Activated T-helper 1 cell treated with anti-CD3 and anti-CD28 coated beads, Interleukin-12 subunit alpha, Interleukin-12 subunit beta, Interleukin-2, Interleukin-4 antibody, amounts not matched to agents 30 ng/mL and 10 ng/mL and 1 ng/mL, durations not matched to agents 14 hours and 24 hours and 36 hours (primary cell): ENCODE results near the gene NRROS. TPM values are rescaled to one million over a fixed set of nuclear protein-coding genes. Genes with fewer than 3 reads are reported as not detected.

Source experiments
- DNase-seq: peaks from one replicate; pipeline ENCODE4 v3.0.0; 2021; ENCODE audit warnings: low spot score
- H3K27ac Mint-ChIP-seq: one replicate; pipeline ENCODE4 v1.8.0; 2021; ENCODE audit warnings: mild to moderate bottlenecking, mixed read lengths
- H3K27me3 Mint-ChIP-seq: one replicate; pipeline ENCODE4 v1.8.0; 2022; ENCODE audit warnings: mild to moderate bottlenecking, moderate library complexity, mixed read lengths; ENCODE audit not compliant: insufficient read depth
- H3K36me3 Mint-ChIP-seq: one replicate; pipeline ENCODE4 v1.8.0; 2021; ENCODE audit warnings: low read depth, mixed read lengths
- H3K4me1 Mint-ChIP-seq: one replicate; pipeline ENCODE4 v1.8.0; 2021; ENCODE audit warnings: low read depth, mixed read lengths
- H3K4me3 Mint-ChIP-seq: one replicate; pipeline ENCODE4 v1.8.0; 2021; ENCODE audit warnings: mild to moderate bottlenecking, moderate library complexity, mixed read lengths
- H3K9me3 Mint-ChIP-seq: one replicate; pipeline ENCODE4 v1.8.0; 2021; ENCODE audit warnings: mixed read lengths
- intact Hi-C: fragments of 100-400 bp; cut with micrococcal nuclease; formaldehyde crosslinking; loops from one replicate; pipeline ENCODE4 v1.15.1; 2024
- total RNA-seq: library from RNA; stranded (reverse); gene quantifications from 2 replicates; pipeline ENCODE4 v1.2.3, GENCODE V29; 2022

NRROS gene
- total RNA-seq, 1 donor from 2014 or later = 38.8 TPM

DNA sequence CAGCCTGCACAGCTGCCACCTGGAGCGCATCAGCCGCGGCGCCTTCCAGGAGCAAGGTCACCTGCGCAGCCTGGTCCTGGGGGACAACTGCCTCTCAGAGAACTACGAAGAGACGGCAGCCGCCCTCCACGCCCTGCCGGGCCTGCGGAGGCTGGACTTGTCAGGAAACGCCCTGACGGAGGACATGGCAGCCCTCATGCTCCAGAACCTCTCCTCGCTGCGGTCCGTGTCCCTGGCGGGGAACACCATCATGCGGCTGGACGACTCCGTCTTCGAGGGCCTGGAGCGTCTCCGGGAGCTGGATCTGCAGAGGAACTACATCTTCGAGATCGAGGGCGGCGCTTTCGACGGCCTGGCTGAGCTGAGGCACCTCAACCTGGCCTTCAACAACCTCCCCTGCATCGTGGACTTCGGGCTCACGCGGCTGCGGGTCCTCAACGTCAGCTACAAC, 20.4 kb downstream of the NRROS start:
- Mint-ChIP-seq H3K9me3 (no peaks in the 10 kb centered on the region), H3K4me1 (no peaks in the 10 kb centered on the region), H3K36me3 (peaks cover 19% of the 10 kb centered on the region), H3K27ac (no peak overlapping the region), H3K27me3 (no peaks in the 10 kb centered on the region), H3K4me3 (no peak overlapping the region)
- no peak for DNase-seq
- intact Hi-C loops = no loop called here

- Mint-ChIP-seq H3K27ac (no peak overlapping the region), H3K27me3 (no peaks in the 10 kb centered on the region), H3K9me3 (no peaks in the 10 kb centered on the region), H3K4me3 (no peak overlapping the region), H3K4me1 (no peaks in the 10 kb centered on the region), H3K36me3 (peaks cover 15% of the 10 kb centered on the region)
- intact Hi-C loops = no loop called here
- DNase-seq = no peak
Measured at GRCh38 chr3:196660381-196661166, 21.1 kb downstream of the NRROS start.

GRCh38 chr3:196661400-196661799, 21.9 kb downstream of the NRROS start:
- no peaks in the 10 kb centered on the region for H3K9me3 Mint-ChIP-seq
- no peak overlapping the region for H3K4me3 Mint-ChIP-seq
- no peak for DNase-seq
- H3K27me3 Mint-ChIP-seq = no peaks in the 10 kb centered on the region
- no peaks in the 10 kb centered on the region for H3K4me1 Mint-ChIP-seq
- intact Hi-C loops = no loop called here
- H3K36me3 Mint-ChIP-seq = peaks cover 14% of the 10 kb centered on the region
- no peak overlapping the region for H3K27ac Mint-ChIP-seq

- Mint-ChIP-seq H3K9me3 (no peaks in the 10 kb centered on the region), H3K27ac (no peak overlapping the region), H3K36me3 (peaks cover 12% of the 10 kb centered on the region), H3K27me3 (no peaks in the 10 kb centered on the region), H3K4me1 (no peaks in the 10 kb centered on the region), H3K4me3 (no peak overlapping the region)
- DNase-seq = no peak
- intact Hi-C loops = no loop called here
Measured at GRCh38 chr3:196662033-196662432, 22.5 kb downstream of the NRROS start.

DNA sequence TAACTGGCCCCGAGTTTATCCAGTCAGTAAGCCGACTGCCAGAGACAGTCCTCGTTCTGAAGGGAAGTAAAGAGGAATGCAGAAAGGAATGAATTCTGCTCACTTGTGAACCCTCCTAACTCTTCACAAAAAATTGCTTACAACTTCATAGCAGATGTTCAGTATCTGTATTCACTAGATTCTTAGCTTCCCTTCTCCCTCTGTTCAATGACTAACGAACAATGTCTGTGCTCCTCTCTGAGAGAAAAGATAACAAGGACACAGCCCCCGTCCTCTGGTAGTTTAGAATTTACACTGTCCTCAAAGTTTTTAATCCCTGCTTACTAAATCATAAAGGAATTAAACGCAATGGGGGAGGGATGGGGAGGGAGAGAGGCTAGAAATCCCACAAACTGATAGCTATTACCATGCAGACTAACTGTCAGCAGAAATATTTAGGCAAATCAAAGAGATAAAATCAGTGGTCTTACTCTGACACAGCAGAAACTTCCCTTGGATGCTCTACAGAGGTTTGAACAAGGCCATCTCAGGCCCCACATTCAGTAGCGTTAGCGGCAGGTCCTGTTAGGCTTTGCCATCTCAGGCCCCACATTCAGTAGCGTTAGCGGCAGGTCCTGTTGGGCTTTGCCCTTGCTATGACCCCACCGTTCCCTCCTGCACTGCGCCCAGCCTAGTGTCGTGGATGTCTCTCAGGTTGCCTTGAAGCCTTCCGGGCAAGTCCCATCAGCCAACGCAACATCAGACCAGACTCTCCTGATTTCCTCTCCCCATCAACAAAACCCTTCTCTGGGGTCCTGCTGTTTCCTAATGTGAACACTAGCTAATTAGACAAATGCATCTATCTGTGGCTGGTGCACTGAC, 23.4 kb downstream of the NRROS start:
- H3K27me3 Mint-ChIP-seq = no peaks in the 10 kb centered on the region
- no peak overlapping the region for H3K4me3 Mint-ChIP-seq
- intact Hi-C loops = no loop called here

GRCh38 chr3:196666001-196666867, 26.7 kb downstream of the NRROS start:
- peaks cover 12% of the 10 kb centered on the region for H3K4me1 Mint-ChIP-seq
- no peaks in the 10 kb centered on the region for H3K9me3 Mint-ChIP-seq
- no peak overlapping the region for H3K4me3 Mint-ChIP-seq
- intact Hi-C loops = no loop called here
- H3K27me3 Mint-ChIP-seq = peaks cover 3% of the 10 kb centered on the region
- no peak overlapping the region for H3K27ac Mint-ChIP-seq
- DNase-seq = no peak
- H3K36me3 Mint-ChIP-seq = peaks cover 6% of the 10 kb centered on the region

More for the DNA sequence above, 23.4 kb downstream of the NRROS start:
- Mint-ChIP-seq H3K4me1 (no peaks in the 10 kb centered on the region), H3K9me3 (no peaks in the 10 kb centered on the region), H3K27ac (no peak overlapping the region), H3K36me3 (peaks cover 8% of the 10 kb centered on the region)
- no peak for DNase-seq

GRCh38 chr3:196667056-196667825, 27.7 kb downstream of the NRROS start:
- H3K4me1 Mint-ChIP-seq = peaks cover 18% of the 10 kb centered on the region
- intact Hi-C loops = no loop called here
- peaks cover 4% of the 10 kb centered on the region for H3K36me3 Mint-ChIP-seq
- no peak for DNase-seq
- peaks cover 3% of the 10 kb centered on the region for H3K27me3 Mint-ChIP-seq
- H3K9me3 Mint-ChIP-seq = no peaks in the 10 kb centered on the region
- no peak overlapping the region for H3K27ac Mint-ChIP-seq
- H3K4me3 Mint-ChIP-seq = no peak overlapping the region

GRCh38 chr3:196670339-196670738, 30.8 kb downstream of the NRROS start:
- H3K36me3 Mint-ChIP-seq = peaks cover 2% of the 10 kb centered on the region
- DNase-seq = no peak
- H3K4me3 Mint-ChIP-seq = peak overlapping the region; percentile 31
- H3K9me3 Mint-ChIP-seq = no peaks in the 10 kb centered on the region
- peaks cover 3% of the 10 kb centered on the region for H3K27me3 Mint-ChIP-seq
- peak overlapping the region; percentile 14 for H3K27ac Mint-ChIP-seq
- H3K4me1 Mint-ChIP-seq = peaks cover 18% of the 10 kb centered on the region
- intact Hi-C loops = no loop called here

DNA sequence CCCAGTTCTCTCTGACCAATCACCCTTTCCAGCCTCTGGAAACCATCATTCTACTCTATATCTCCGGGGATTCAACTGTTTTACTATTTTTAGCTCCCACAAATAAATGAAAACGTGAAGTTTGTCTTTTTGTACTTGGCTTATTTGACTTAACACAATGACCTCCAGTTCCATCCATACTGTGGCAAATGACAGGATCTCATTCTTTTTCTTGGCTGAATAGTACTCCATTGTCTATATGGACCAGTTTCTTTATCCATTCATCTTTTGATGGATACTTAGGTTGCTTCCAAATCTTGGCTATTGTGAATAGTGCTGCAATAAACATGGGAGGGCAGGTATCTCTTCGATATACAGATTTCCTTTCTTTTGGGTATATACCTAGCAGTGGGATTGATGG, 34.1 kb downstream of the NRROS start:
- Mint-ChIP-seq H3K27me3 (no peaks in the 10 kb centered on the region), H3K4me1 (peaks cover 35% of the 10 kb centered on the region), H3K36me3 (no peaks in the 10 kb centered on the region), H3K9me3 (no peaks in the 10 kb centered on the region), H3K4me3 (no peak overlapping the region), H3K27ac (no peak overlapping the region)
- DNase-seq = no peak
- intact Hi-C loops = no loop called here

DNA sequence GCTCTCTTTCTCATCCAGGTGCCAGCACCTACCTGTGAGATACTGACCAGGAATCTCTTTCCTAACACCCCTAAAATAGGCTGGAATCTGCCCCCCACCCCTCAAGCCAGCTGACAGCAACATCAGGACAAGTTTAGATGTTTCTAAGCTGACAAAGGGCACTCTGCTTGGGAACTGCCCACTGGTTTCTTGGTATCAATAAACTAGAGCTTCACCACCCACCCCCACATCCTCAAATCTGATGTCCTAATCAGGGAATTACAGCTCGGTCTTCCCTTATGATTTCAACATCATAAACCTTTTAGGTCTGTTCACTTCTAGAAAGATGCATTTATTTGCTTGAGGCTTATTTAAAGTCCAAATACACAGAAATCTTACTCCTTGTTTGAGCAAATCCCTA, 37.9 kb downstream of the NRROS start:
- H3K36me3 Mint-ChIP-seq = peaks cover 2% of the 10 kb centered on the region
- H3K4me1 Mint-ChIP-seq = peaks cover 18% of the 10 kb centered on the region
- no peak for DNase-seq
- H3K27ac Mint-ChIP-seq = no peak overlapping the region
- intact Hi-C loops = no loop called here
- H3K27me3 Mint-ChIP-seq = peaks cover 2% of the 10 kb centered on the region
- H3K9me3 Mint-ChIP-seq = no peaks in the 10 kb centered on the region
- H3K4me3 Mint-ChIP-seq = no peak overlapping the region

DNA sequence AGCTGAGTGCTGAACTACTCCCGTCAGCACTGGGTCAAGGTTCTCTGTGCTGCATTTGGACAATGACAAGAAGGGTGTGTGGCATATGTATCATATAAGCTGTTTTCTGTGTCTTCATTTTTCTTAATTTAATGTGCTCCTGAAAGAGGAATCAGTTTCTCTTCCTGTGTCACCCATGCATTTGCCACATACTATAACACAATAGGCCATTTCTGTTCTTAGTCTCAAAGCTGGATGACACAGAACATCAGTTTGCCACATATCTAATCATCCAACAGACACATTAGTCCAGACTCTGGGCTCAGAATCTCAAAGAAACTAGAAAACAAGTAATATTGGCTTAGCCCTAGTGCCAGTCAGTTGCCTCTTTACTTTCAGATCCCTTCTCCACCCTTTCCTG, 38.4 kb downstream of the NRROS start:
- DNase-seq = no peak
- Mint-ChIP-seq H3K4me1 (peaks cover 18% of the 10 kb centered on the region), H3K4me3 (peak overlapping the region; percentile 39), H3K9me3 (peaks cover 2% of the 10 kb centered on the region), H3K27me3 (peaks cover 2% of the 10 kb centered on the region), H3K36me3 (peaks cover 4% of the 10 kb centered on the region), H3K27ac (peak overlapping the region; percentile 58)
- intact Hi-C loops = no loop called here
